ENCODE measurements around the gene VCX2.

Gene VCX2

GRCh38 chrX:8144925-8145324 lies 26.1 kb downstream of the VCX2 start:
- in situ Hi-C loops (cut with HindIII; ENCODE audit: low sequenced_read_pairs): no loop called here
- TF ChIP-seq, protein P1, sequence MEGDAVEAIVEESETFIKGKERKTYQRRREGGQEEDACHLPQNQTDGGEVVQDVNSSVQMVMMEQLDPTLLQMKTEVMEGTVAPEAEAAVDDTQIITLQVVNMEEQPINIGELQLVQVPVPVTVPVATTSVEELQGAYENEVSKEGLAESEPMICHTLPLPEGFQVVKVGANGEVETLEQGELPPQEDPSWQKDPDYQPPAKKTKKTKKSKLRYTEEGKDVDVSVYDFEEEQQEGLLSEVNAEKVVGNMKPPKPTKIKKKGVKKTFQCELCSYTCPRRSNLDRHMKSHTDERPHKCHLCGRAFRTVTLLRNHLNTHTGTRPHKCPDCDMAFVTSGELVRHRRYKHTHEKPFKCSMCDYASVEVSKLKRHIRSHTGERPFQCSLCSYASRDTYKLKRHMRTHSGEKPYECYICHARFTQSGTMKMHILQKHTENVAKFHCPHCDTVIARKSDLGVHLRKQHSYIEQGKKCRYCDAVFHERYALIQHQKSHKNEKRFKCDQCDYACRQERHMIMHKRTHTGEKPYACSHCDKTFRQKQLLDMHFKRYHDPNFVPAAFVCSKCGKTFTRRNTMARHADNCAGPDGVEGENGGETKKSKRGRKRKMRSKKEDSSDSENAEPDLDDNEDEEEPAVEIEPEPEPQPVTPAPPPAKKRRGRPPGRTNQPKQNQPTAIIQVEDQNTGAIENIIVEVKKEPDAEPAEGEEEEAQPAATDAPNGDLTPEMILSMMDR (IDR thresholded peaks at IDR 0.05; ENCODE audit: low read depth, low read length): no peak
- DNase-seq (ENCODE audit: low read depth, low spot score): no peak
- H3K4me3 ChIP-seq (ENCODE audit: low read depth, low read length): no peak overlapping the region

DNA sequence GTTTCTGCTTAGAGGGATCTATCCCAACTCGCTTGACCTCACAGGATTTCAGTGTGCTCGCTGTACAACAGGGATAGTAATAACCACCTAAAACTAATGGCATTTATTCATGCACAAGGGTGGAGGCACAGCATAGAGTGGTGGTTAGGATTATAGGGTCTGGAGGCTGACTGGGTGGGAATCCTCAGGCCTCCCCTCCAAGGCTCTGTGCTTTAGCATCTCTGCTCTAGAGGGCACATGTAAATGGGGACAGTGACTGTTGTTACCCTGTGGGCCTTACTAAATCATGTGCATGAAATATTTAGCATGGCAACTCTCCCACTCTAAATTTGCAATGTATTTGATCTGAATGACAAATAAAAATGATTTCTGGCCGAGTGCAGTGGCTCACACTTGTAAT lies 29.2 kb downstream of the VCX2 start:
- in situ Hi-C loops (cut with HindIII; ENCODE audit: low sequenced_read_pairs): no loop called here
- H3K4me3 ChIP-seq (ENCODE audit: low read depth, low read length): no peak overlapping the region
- DNase-seq (ENCODE audit: low read depth, low spot score): no peak
- TF ChIP-seq, protein P1 (IDR thresholded peaks at IDR 0.05; ENCODE audit: low read depth, low read length): no peak

- TF ChIP-seq, protein P1 (IDR thresholded peaks at IDR 0.05; ENCODE audit: low read depth, low read length): no peak
- H3K4me3 ChIP-seq (ENCODE audit: low read depth, low read length): no peak overlapping the region
- no peak for DNase-seq (ENCODE audit: low read depth, low spot score)
- in situ Hi-C loops (cut with HindIII; ENCODE audit: low sequenced_read_pairs): no loop called here
Observed at GRCh38 chrX:8140986-8141744, 29.9 kb downstream of the VCX2 start.

- TF ChIP-seq, protein P1 (IDR thresholded peaks at IDR 0.05; ENCODE audit: low read depth, low read length): no peak
- H3K4me3 ChIP-seq (ENCODE audit: low read depth, low read length): no peak overlapping the region
- in situ Hi-C loops (cut with HindIII; ENCODE audit: low sequenced_read_pairs): no loop called here
- peak; percentile 36 for DNase-seq (ENCODE audit: low read depth, low spot score)
Observed at GRCh38 chrX:8139716-8140115, 31.4 kb downstream of the VCX2 start.

- no peak for DNase-seq (ENCODE audit: low read depth, low spot score)
- H3K4me3 ChIP-seq (ENCODE audit: low read depth, low read length): no peak overlapping the region
- TF ChIP-seq, protein P1 (IDR thresholded peaks at IDR 0.05; ENCODE audit: low read depth, low read length): no peak
- in situ Hi-C loops (cut with HindIII; ENCODE audit: low sequenced_read_pairs): no loop called here
Observed at GRCh38 chrX:8138252-8138651, 32.8 kb downstream of the VCX2 start.

DNA sequence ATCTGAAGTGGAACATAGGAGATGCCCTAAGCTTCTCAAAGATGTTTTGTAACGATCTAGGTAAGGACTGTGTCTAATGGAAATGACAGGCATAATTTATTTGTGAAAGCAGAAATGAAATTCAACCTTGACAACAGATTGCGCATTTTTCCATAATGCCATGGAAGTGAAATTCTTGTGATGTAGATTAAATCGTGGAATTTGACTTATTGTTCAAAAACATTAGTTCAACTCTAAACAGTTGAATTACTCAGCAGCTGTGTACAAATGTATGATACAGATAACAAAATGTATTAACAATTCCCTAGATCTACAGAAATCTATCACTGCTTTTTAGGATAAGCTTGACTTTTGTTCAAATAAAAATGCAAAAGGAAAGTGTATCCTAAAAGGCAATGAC lies 44.4 kb downstream of the VCX2 start:
- no peak overlapping the region for H3K4me3 ChIP-seq (ENCODE audit: low read depth, low read length)
- in situ Hi-C loops (cut with HindIII; ENCODE audit: low sequenced_read_pairs): no loop called here
- TF ChIP-seq, protein P1 (IDR thresholded peaks at IDR 0.05; ENCODE audit: low read depth, low read length): no peak
- no peak for DNase-seq (ENCODE audit: low read depth, low spot score)

Measured in astrocyte of the spinal cord (primary cell).